ENCODE results near the gene LRCH1.

Gene LRCH1

DNA sequence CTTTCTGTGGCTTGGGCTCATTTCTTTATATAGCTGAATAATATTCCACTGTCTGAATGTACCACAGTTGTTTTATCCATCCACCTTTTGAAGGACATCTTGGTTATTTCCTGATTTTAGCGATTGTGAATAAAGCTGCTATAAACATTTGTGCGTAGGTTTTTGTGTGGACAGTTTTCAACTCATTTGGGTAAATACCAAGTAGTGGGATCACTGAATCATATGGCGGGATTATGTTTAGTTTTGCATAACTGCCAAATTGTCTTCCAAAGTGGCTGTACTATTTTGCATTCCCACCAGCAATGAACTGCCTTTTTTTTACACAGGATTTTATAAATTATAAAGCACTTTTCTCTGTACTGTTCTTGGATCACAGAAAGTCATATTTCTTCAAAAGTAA is 13.7 kb upstream of the LRCH1 start:
- Histone ChIP-seq H3K4me3 (ENCODE audit: low read depth in 1 of 2, low read length in 2 of 2) (no peak overlapping the region), H3K27me3 (ENCODE audit: low read depth, low read length) (no peaks in the 10 kb centered on the region), H3K36me3 (ENCODE audit: control insufficient read depth in 1 of 2, insufficient read depth in 2 of 2, low read length in 2 of 2) (no peaks in the 10 kb centered on the region), H3K4me1 (ENCODE audit: control insufficient read depth in 1 of 2, insufficient read depth in 2 of 2, low read length in 2 of 2) (no peaks in the 10 kb centered on the region), H3K9me3 (ENCODE audit: control insufficient read depth in 1 of 2, low read length in 2 of 2) (no peaks in the 10 kb centered on the region), H3K27ac (ENCODE audit: low read length) (no peak overlapping the region)

DNA sequence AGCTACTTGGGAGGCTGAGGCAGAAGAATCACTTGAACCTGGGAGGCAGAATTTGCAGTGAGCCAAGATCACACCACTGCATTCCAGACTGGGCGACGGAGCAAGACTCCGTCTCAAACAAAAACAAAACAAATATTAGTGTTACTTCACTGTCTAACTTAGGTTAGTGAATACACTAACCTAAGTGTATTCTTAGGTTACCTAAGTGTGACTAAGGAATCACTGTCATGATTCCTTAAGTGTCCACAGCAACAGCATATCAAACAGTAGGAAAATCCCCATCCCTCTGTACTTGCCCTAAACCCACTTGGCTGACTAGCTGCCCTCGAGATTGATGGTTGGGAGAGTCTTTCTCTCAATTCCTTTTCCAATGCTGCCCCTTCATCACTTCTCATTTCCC is 11.8 kb upstream of the LRCH1 start:
- Histone ChIP-seq H3K36me3 (ENCODE audit: control insufficient read depth in 1 of 2, insufficient read depth in 2 of 2, low read length in 2 of 2) (no peaks in the 10 kb centered on the region), H3K27ac (ENCODE audit: low read length) (no peak overlapping the region), H3K9me3 (ENCODE audit: control insufficient read depth in 1 of 2, low read length in 2 of 2) (no peaks in the 10 kb centered on the region), H3K27me3 (ENCODE audit: low read depth, low read length) (no peaks in the 10 kb centered on the region), H3K4me3 (ENCODE audit: low read depth in 1 of 2, low read length in 2 of 2) (no peak overlapping the region), H3K4me1 (ENCODE audit: control insufficient read depth in 1 of 2, insufficient read depth in 2 of 2, low read length in 2 of 2) (no peaks in the 10 kb centered on the region)

DNA sequence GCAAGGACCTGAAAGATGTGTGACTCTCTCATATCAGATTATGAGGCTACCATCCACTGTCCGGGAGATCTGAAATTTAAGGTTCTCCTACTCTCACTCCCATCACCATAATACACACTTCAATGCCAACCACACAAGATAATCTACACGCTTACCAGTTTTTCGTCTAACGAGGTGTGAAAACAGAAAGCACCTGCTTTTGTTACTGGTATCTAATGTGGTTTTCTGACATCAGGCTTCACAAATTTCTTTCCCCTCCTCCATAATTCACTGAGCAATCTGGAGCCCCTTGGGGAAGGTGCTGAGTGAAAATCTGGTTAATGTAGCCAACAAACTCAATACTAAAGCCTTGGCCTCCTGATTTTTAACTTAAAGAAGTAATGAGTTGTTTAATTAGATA is 10.1 kb upstream of the LRCH1 start:
- Histone ChIP-seq H3K36me3 (ENCODE audit: control insufficient read depth in 1 of 2, insufficient read depth in 2 of 2, low read length in 2 of 2) (no peaks in the 10 kb centered on the region), H3K27ac (ENCODE audit: low read length) (no peak overlapping the region)

DNA sequence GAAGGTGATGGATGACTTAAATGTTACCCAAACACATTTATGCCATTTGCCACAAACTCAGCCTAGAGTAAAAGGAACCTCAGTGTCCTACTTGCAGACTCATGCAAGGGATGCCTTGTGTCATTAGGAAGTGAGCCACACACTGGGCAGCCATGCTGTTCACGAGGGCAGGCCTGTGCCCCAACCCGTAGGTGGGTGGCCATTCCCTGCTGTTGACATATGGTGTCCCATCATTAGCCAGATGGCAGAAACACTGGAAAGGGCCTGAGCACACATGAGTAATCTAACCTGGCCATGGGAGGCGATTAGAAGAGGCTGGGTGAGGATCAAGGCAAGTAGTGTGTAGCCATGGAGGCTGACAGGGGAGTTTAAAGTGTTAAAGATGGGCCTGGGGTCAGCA is 9.7 kb upstream of the LRCH1 start:
- Histone ChIP-seq H3K4me3 (ENCODE audit: low read depth in 1 of 2, low read length in 2 of 2) (no peak overlapping the region), H3K9me3 (ENCODE audit: control insufficient read depth in 1 of 2, low read length in 2 of 2) (no peaks in the 10 kb centered on the region), H3K36me3 (ENCODE audit: control insufficient read depth in 1 of 2, insufficient read depth in 2 of 2, low read length in 2 of 2) (no peaks in the 10 kb centered on the region), H3K4me1 (ENCODE audit: control insufficient read depth in 1 of 2, insufficient read depth in 2 of 2, low read length in 2 of 2) (no peaks in the 10 kb centered on the region), H3K27me3 (ENCODE audit: low read depth, low read length) (no peaks in the 10 kb centered on the region), H3K27ac (ENCODE audit: low read length) (no peak overlapping the region)

More for the DNA sequence above, 10.1 kb upstream of the LRCH1 start:
- H3K9me3 ChIP-seq (ENCODE audit: control insufficient read depth in 1 of 2, low read length in 2 of 2), result no peaks in the 10 kb centered on the region
- H3K27me3 ChIP-seq (ENCODE audit: low read depth, low read length), result no peaks in the 10 kb centered on the region
- no peaks in the 10 kb centered on the region for H3K4me1 ChIP-seq (ENCODE audit: control insufficient read depth in 1 of 2, insufficient read depth in 2 of 2, low read length in 2 of 2)
- H3K4me3 ChIP-seq (ENCODE audit: low read depth in 1 of 2, low read length in 2 of 2), result no peak overlapping the region

DNA sequence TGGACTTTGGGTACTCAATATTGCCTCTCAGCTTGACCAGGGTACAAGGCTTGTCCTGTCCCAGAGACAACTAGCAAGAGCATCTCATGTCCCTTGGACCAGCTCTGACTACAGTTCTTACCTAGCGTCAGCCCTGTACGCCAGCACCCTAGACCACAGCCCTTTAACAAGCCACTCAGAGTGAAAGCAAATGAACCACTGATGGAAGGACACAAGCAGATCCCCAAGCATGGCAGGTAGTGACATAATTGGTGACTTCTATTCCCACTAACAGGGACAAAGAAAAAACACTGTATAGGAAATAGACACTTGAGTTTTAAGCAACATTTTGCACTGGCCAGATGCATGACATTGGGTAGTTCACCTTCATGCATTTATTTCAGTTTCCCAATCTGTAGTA is 8.8 kb upstream of the LRCH1 start:
- no peaks in the 10 kb centered on the region for H3K36me3 ChIP-seq (ENCODE audit: control insufficient read depth in 1 of 2, insufficient read depth in 2 of 2, low read length in 2 of 2)
- H3K27me3 ChIP-seq (ENCODE audit: low read depth, low read length), result no peaks in the 10 kb centered on the region
- no peaks in the 10 kb centered on the region for H3K4me1 ChIP-seq (ENCODE audit: control insufficient read depth in 1 of 2, insufficient read depth in 2 of 2, low read length in 2 of 2)

DNA sequence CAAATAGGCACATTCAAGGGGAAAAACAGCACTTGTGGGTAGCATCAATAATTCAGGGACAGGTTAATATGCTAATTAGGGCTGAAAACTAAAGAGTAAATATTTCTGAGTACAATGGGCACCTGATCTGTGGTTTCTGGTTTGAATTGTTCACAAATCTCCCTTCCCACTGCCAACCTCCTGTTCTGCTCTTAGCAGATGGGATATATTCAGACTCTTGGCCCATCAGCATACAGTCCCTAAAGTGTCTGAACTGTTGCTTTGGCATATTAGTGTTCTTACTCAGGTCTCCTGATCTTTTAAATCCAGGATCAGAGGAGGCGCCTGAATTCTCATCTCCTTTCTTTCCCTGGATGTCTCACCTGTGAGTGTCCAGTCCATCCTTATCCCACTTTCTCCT is 8.2 kb upstream of the LRCH1 start:
- no peaks in the 10 kb centered on the region for H3K9me3 ChIP-seq (ENCODE audit: control insufficient read depth in 1 of 2, low read length in 2 of 2)
- no peaks in the 10 kb centered on the region for H3K27me3 ChIP-seq (ENCODE audit: low read depth, low read length)
- H3K27ac ChIP-seq (ENCODE audit: low read length), result no peak overlapping the region
- H3K36me3 ChIP-seq (ENCODE audit: control insufficient read depth in 1 of 2, insufficient read depth in 2 of 2, low read length in 2 of 2), result no peaks in the 10 kb centered on the region
- no peaks in the 10 kb centered on the region for H3K4me1 ChIP-seq (ENCODE audit: control insufficient read depth in 1 of 2, insufficient read depth in 2 of 2, low read length in 2 of 2)
- no peak overlapping the region for H3K4me3 ChIP-seq (ENCODE audit: low read depth in 1 of 2, low read length in 2 of 2)

More for the DNA sequence above, 8.8 kb upstream of the LRCH1 start:
- Histone ChIP-seq H3K4me3 (ENCODE audit: low read depth in 1 of 2, low read length in 2 of 2) (no peak overlapping the region), H3K27ac (ENCODE audit: low read length) (no peak overlapping the region), H3K9me3 (ENCODE audit: control insufficient read depth in 1 of 2, low read length in 2 of 2) (no peaks in the 10 kb centered on the region)

DNA sequence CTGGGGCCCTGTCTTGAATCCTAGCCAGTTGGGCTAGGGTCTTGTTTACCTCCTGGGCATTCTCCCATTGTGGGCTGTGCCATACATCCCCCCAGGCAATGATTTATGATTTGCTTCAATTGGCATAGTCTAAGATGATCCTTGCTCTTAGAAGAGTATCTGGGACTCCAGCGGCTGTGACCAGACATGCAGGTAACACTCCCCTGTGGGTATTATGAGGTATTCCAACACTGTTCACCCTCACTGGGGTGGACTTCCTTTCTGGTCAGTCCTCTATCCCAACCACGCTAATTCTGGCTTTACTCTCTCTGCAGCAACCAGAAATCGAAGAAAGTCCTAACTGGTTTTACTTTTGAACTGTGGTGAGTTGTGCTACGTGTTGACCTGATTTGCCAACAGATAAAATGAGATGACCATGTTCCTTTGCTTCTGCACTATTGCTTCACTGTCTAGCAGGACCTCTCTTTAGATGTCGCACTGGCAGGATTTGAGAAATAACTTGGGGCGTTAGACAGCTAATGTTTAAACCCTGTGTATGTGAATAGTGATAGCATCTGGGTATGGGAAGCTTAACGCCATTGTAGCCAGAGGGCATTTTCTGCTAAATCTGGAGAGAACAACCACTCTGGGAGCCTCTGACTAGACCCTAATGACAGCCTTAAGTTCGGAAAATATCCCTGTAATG is 6.7 kb upstream of the LRCH1 start:
- Histone ChIP-seq H3K4me3 (ENCODE audit: low read depth in 1 of 2, low read length in 2 of 2) (no peak overlapping the region), H3K36me3 (ENCODE audit: control insufficient read depth in 1 of 2, insufficient read depth in 2 of 2, low read length in 2 of 2) (no peaks in the 10 kb centered on the region), H3K27me3 (ENCODE audit: low read depth, low read length) (no peaks in the 10 kb centered on the region), H3K4me1 (ENCODE audit: control insufficient read depth in 1 of 2, insufficient read depth in 2 of 2, low read length in 2 of 2) (peaks cover 0 to 1% of the 10 kb centered on the region in 2 donors), H3K27ac (ENCODE audit: low read length) (no peak overlapping the region), H3K9me3 (ENCODE audit: control insufficient read depth in 1 of 2, low read length in 2 of 2) (no peaks in the 10 kb centered on the region)

DNA sequence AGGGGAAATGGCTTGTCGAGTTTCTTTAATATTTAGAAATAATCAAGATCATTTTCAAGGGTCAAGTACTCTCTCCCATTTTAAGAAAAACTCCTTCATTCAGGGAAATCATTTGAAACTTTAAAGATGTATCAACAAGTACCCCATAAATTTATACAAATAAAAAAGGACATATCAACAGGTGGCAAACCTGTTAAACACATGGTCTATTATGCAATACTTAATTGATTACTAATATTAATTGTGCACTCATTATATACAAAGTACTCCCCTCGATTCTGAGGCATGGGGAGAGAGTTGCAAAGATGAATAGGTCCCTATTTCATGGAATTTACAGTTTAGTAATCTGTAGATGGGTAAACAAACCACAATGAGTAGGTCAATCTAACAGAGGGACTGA is 2.1 kb upstream of the LRCH1 start:
- H3K27me3 ChIP-seq (ENCODE audit: low read depth, low read length), result no peaks in the 10 kb centered on the region
- H3K27ac ChIP-seq (ENCODE audit: low read length), result no peak overlapping the region
- H3K9me3 ChIP-seq (ENCODE audit: control insufficient read depth in 1 of 2, low read length in 2 of 2), result no peaks in the 10 kb centered on the region
- H3K4me3 ChIP-seq (ENCODE audit: low read depth in 1 of 2, low read length in 2 of 2), result no peak overlapping the region
- H3K4me1 ChIP-seq (ENCODE audit: control insufficient read depth in 1 of 2, insufficient read depth in 2 of 2, low read length in 2 of 2), result peaks cover 9 to 18% of the 10 kb centered on the region in 2 donors
- H3K36me3 ChIP-seq (ENCODE audit: control insufficient read depth in 1 of 2, insufficient read depth in 2 of 2, low read length in 2 of 2), result no peaks in the 10 kb centered on the region

DNA sequence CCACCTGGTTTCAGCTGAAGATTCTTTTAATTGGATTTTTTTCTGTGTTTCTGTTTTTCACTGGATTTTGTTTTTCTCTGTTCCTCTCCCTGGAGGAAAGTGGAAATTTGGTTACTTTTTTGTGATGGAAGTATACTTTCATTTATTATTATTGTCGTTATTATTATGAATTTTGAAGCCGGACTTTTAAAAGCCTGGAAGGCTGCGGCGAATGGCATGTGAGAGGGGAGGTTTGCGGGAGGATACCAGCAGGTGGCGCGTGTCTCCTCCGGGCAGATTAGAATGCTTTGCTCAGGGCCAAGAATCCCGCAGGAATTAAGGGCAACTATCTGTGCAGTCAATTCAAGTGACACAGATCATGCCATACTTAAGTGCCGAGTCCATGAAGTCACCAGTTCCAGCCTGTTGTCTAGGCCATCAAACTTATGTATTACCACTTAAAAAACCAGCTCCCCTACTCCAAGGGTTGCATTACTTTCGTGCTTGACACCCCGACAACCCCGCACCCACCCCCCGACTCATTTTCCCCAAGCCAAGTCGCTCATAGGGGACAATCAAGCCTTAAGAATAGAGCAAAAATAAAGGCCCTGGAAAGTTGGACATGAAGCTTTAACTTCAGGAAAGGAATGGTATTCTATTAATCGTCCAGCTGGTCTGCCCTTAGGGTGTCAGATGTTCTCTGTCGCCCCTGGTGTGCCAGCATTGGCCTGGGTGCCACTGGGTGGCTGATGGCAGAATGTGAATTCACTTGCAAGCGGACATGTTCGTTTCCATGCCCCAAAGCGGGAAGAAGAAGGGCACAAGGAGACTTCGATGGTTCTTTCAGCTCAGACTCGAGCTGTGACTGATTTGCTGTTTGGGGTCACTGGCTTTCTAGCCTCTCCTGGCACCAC is 1.3 kb upstream of the LRCH1 start:
- no peaks in the 10 kb centered on the region for H3K9me3 ChIP-seq (ENCODE audit: control insufficient read depth in 1 of 2, low read length in 2 of 2)
- no peaks in the 10 kb centered on the region for H3K36me3 ChIP-seq (ENCODE audit: control insufficient read depth in 1 of 2, insufficient read depth in 2 of 2, low read length in 2 of 2)
- peak overlapping the region; percentile 84 for H3K27ac ChIP-seq (ENCODE audit: low read length)
- H3K4me1 ChIP-seq (ENCODE audit: control insufficient read depth in 1 of 2, insufficient read depth in 2 of 2, low read length in 2 of 2), result peaks cover 9 to 18% of the 10 kb centered on the region in 2 donors
- H3K4me3 ChIP-seq (ENCODE audit: low read depth in 1 of 2, low read length in 2 of 2), result peak overlapping the region; percentile 87 to 95
- H3K27me3 ChIP-seq (ENCODE audit: low read depth, low read length), result no peaks in the 10 kb centered on the region

DNA sequence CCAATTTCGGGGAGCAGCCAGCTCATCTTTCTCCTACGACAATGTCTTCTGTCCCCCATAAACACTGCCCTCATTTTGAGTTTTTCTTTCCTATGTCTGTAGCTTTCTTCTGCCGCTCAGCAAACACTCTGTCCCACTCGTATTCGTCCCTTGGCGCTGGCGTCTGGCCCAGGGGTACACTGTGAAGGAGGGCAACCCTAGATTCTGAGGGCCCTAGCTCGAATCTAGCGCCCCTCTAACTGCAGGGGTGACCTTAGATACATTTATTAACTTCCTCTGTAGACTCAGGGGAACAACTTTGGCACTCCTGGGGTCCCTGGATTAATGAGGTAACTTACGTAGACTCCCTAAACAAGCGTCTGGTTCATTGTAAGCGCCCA is 677 bp upstream of the LRCH1 start:
- peaks cover 9 to 18% of the 10 kb centered on the region in 2 donors for H3K4me1 ChIP-seq (ENCODE audit: control insufficient read depth in 1 of 2, insufficient read depth in 2 of 2, low read length in 2 of 2)
- H3K27me3 ChIP-seq (ENCODE audit: low read depth, low read length), result no peaks in the 10 kb centered on the region
- peak overlapping the region; percentile 84 for H3K27ac ChIP-seq (ENCODE audit: low read length)
- peak overlapping the region; percentile 87 to 95 for H3K4me3 ChIP-seq (ENCODE audit: low read depth in 1 of 2, low read length in 2 of 2)
- no peaks in the 10 kb centered on the region for H3K36me3 ChIP-seq (ENCODE audit: control insufficient read depth in 1 of 2, insufficient read depth in 2 of 2, low read length in 2 of 2)
- no peaks in the 10 kb centered on the region for H3K9me3 ChIP-seq (ENCODE audit: control insufficient read depth in 1 of 2, low read length in 2 of 2)

DNA sequence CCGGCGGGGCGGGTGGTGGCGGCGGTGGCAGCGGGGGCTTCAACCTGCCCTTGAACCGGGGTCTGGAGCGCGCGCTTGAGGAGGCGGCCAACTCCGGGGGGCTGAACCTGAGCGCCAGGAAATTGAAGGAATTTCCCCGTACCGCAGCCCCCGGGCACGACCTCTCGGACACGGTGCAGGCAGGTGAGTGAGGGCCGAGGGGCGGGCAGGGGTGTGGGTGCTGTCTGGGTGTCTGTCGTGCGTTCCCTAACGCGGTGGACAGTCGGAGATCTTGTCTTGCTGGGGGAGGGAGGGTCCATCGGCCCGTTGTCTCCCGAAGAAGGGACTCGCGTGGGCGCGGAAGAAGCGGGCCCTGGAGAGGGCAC is 533 bp downstream of the LRCH1 start:
- Histone ChIP-seq H3K4me1 (ENCODE audit: control insufficient read depth in 1 of 2, insufficient read depth in 2 of 2, low read length in 2 of 2) (peaks cover 9 to 18% of the 10 kb centered on the region in 2 donors), H3K36me3 (ENCODE audit: control insufficient read depth in 1 of 2, insufficient read depth in 2 of 2, low read length in 2 of 2) (no peaks in the 10 kb centered on the region), H3K9me3 (ENCODE audit: control insufficient read depth in 1 of 2, low read length in 2 of 2) (no peaks in the 10 kb centered on the region), H3K27me3 (ENCODE audit: low read depth, low read length) (no peaks in the 10 kb centered on the region), H3K27ac (ENCODE audit: low read length) (peak overlapping the region; percentile 85), H3K4me3 (ENCODE audit: low read depth in 1 of 2, low read length in 2 of 2) (peak overlapping the region; percentile 78 to 95)

All from muscle layer of duodenum (tissue), 2 donors.